Measurements from ENCODE around the gene SLC17A1.
A peak's percentile ranks its signal among the peaks of the same experiment; 100 is the strongest.

The SLC17A1 gene

GRCh38 chr6:25831532-25832306, at the start of gene SLC17A1:
Gene SLC17A1 (minus strand): TSS chr6:25832052. CDS start chr6:25830557, 1,495 bp downstream.
- DNase-seq = no peak

GRCh38 chr6:25880601-25881000, 48.7 kb upstream of the SLC17A1 start:
- DNase-seq = no peak

- DNase-seq = no peak
These were observed 47.0 kb upstream of the SLC17A1 start for GRCh38 chr6:25878721-25879322.

- no peak for DNase-seq
These were observed 44.2 kb upstream of the SLC17A1 start for GRCh38 chr6:25875926-25876602.

- no peak for DNase-seq
These were observed 43.7 kb upstream of the SLC17A1 start for GRCh38 chr6:25875563-25875905.

GRCh38 chr6:25874822-25875562, 43.1 kb upstream of the SLC17A1 start:
- DNase-seq = no peak

GRCh38 chr6:25874118-25874517, 42.3 kb upstream of the SLC17A1 start, which contains the start of gene SLC17A3:
Gene SLC17A3 (minus strand): TSS chr6:25874243. CDS start chr6:25868387, 5,856 bp downstream.
- DNase-seq = no peak

- DNase-seq = no peak
These were observed 41.0 kb upstream of the SLC17A1 start for GRCh38 chr6:25872814-25873213.

- no peak for DNase-seq
These were observed 38.0 kb upstream of the SLC17A1 start for GRCh38 chr6:25869840-25870239.

- no peak for DNase-seq
These were observed 36.8 kb upstream of the SLC17A1 start for GRCh38 chr6:25868436-25869183.

GRCh38 chr6:25866011-25866410, 34.2 kb upstream of the SLC17A1 start:
- DNase-seq = no peak

- DNase-seq = no peak
These were observed 31.5 kb upstream of the SLC17A1 start for GRCh38 chr6:25863360-25863759.

- DNase-seq = no peak
These were observed 30.3 kb upstream of the SLC17A1 start for GRCh38 chr6:25862199-25862598.

GRCh38 chr6:25852756-25853155, 20.9 kb upstream of the SLC17A1 start:
- no peak for DNase-seq

- no peak for DNase-seq
These were observed 20.1 kb upstream of the SLC17A1 start for GRCh38 chr6:25851961-25852360.

GRCh38 chr6:25844518-25844917, 12.7 kb upstream of the SLC17A1 start:
- DNase-seq = peak; percentile 26

- DNase-seq = no peak
These were observed 10.7 kb upstream of the SLC17A1 start for GRCh38 chr6:25842526-25842925.

- DNase-seq = peak; percentile 61
These were observed 3.8 kb upstream of the SLC17A1 start for GRCh38 chr6:25835442-25836283.

- DNase-seq = no peak
These were observed 3.1 kb upstream of the SLC17A1 start for GRCh38 chr6:25834950-25835349.

GRCh38 chr6:25833136-25833535, 1.3 kb upstream of the SLC17A1 start:
- no peak for DNase-seq

- DNase-seq = no peak
These were observed 818 bp upstream of the SLC17A1 start for GRCh38 chr6:25832670-25833069.

GRCh38 chr6:25832307-25832662, 433 bp upstream of the SLC17A1 start:
- no peak for DNase-seq

Measured in NCI-H82 (cell line).